ENCODE results near the gene SLC35E4.
A peak's percentile ranks its signal among the peaks of the same experiment; 100 is the strongest.
"Not testable (repeated sequence)": the region's sequence is repeated elsewhere in the genome, so short reads cannot be mapped to it uniquely, and the experiment has no call there.

SLC35E4 gene

DNA sequence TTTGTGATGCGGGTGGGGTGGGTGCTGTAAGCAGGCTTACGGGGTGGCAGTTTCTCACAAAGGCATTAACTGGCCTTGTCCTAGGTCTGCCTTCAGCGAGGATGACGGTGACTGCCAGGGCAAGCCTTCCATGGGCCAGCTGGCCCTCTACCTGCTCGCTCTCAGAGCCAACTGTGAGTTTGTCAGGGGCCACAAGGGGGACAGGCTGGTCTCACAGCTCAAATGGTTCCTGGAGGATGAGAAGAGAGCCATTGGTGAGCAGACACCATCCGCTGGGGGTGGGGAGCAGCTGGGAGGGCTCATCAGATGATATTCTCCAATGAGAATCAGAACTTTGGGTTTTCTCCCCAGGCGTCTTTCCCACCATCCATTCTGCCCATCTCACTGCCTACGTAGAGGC is 22.8 kb upstream of the SLC35E4 start:
- no peak for DNase-seq (ENCODE audit: low read depth)

GRCh38 chr22:30614268-30614667 is 21.3 kb upstream of the SLC35E4 start:
- DNase-seq (ENCODE audit: low read depth): no peak

- no peak for DNase-seq (ENCODE audit: low read depth)
These were observed 20.7 kb upstream of the SLC35E4 start for GRCh38 chr22:30614879-30615278.

DNA sequence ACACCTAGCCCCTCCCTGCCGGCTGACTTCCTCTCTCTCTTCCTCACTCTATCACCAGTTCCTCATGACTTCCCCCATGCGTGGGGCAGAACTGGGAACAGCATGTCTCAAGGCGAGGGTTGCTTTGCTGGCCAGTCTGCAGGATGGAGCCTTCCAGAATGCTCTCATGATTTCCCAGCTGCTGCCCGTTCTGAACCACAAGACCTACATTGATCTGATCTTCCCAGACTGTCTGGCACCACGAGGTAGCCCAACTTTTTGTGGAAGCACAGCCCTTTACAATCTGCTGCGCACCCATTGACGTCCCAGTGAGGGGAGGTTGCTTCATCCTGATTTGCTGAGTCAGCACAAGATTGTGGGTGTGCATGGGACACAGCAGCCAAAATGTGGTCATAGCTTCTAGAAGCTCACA is 20.0 kb upstream of the SLC35E4 start:
- no peak for DNase-seq (ENCODE audit: low read depth)

- DNase-seq (ENCODE audit: low read depth): no peak
These were observed 17.8 kb upstream of the SLC35E4 start for GRCh38 chr22:30617819-30618218.

DNA sequence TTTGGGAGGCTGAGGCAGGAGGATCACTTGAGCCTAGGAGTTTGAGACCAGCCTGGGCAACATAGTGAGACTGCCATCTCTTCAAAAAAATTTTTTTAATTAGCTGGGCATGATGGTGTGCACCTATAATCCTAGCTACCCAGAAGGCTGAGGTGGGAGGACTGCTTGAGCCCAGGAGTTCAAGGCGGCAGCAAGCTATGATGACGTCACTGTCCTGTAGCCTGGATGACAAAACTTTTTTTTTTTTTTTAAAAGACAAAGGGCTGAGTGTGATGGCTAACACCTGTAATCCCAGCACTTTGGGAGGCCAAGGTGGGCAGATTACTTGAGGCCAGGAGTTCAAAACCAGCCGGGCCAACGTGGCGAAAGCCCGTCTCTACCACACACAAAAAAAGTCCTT is 15.7 kb upstream of the SLC35E4 start:
- DNase-seq (ENCODE audit: low read depth): not testable (repeated sequence)

DNA sequence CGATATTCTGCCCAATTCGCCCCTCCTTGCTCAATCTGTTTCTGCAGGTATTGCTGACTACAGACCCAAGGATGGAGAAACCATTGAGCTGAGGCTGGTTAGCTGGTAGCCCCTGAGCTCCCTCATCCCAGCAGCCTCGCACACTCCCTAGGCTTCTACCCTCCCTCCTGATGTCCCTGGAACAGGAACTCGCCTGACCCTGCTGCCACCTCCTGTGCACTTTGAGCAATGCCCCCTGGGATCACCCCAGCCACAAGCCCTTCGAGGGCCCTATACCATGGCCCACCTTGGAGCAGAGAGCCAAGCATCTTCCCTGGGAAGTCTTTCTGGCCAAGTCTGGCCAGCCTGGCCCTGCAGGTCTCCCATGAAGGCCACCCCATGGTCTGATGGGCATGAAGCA is 9.2 kb upstream of the SLC35E4 start:
- no peak for DNase-seq (ENCODE audit: low read depth)

- DNase-seq (ENCODE audit: low read depth): no peak
These were observed 8.1 kb upstream of the SLC35E4 start for GRCh38 chr22:30627471-30627870.

DNA sequence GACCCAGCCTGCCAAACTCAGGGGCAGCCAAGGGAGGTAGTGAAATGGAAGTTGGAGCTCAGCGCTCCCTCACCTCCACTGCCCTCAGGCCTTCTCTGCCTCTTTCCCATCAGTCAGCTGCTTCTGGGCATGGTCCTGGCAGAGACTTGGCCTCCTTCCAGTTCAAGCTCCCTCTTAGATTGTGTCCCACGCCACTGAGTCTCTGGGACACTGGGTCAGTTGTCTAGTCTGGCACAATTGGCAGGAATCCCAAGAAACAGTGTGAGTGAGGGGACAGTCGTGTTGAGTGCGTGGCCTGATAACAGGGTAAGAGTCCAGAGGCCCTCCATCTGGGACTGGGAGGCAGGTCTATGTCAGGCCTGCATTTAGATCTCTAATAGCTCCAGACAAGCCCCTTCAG is 7.1 kb upstream of the SLC35E4 start:
- DNase-seq (ENCODE audit: low read depth): no peak

DNA sequence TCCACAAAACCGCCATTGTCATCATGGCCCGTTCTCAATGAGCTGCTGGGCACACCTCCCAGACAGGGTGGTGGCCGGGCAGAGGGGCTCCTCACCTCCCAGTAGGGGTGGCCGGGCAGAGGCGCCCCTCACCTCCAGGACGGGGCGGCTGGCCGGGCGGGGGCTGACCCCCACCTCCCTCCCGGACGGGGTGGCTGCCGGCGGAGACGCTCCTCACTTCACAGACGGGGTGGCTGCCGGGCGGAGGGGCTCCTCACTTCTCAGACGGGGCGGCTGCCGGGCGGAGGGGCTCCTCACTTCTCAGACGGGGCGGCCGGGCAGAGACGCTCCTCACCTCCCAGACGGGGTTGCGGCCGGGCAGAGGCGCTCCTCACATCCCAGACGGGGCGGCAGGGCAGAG is 4.1 kb upstream of the SLC35E4 start:
- not testable (repeated sequence) for DNase-seq (ENCODE audit: low read depth)

GRCh38 chr22:30634471-30635233 is 929 bp upstream of the SLC35E4 start:
- DNase-seq (ENCODE audit: low read depth): peak; percentile 57

DNA sequence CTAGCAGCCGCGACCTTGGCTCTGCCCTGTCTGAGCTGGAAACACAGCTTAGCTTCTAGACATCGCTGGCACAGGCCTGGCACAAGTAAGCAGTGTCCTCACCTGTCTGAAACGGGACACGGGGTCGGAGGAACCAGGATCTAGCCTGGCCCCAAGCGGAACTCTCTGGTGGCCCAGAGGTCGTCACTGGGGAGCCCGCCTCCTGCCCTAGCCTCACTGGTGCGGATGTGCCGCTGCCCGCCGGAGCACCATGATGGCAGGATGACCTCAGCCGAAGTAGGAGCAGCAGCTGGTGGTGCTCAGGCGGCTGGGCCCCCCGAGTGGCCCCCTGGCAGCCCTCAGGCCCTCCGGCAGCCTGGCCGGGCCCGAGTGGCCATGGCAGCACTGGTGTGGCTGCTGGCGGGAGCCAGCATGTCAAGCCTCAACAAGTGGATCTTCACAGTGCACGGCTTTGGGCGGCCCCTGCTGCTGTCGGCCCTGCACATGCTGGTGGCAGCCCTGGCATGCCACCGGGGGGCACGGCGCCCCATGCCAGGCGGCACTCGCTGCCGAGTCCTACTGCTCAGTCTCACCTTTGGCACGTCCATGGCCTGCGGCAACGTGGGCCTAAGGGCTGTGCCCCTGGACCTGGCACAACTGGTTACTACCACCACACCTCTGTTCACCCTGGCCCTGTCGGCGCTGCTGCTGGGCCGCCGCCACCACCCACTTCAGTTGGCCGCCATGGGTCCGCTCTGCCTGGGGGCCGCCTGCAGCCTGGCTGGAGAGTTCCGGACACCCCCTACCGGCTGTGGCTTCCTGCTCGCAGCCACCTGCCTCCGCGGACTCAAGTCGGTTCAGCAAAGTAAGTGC is 871 bp downstream of the SLC35E4 start:
- DNase-seq (ENCODE audit: low read depth): no peak

- DNase-seq (ENCODE audit: low read depth): no peak
These were observed 2.1 kb downstream of the SLC35E4 start for GRCh38 chr22:30637701-30638114.

DNA sequence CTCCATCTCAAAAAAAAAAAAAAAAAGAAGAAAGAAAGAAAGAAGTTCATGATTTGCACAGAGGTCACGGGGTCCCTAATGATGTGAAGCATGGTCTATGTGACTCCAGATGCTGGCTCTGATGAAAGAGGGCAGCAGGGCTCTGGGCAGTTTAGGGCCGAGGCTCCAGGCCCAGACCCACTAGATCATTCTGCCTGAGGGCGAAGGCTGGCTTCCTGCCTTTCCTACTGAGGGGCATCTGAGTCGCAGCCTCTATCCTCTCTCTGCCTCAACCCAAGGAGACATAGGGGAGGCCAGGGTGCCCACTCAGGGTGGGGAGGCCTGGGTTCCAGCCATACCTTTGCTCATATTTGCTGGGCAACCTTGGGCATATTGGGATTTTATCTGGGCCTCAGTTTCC is 4.8 kb downstream of the SLC35E4 start:
- no peak for DNase-seq (ENCODE audit: low read depth)

GRCh38 chr22:30640839-30641430 is 5.4 kb downstream of the SLC35E4 start:
- DNase-seq (ENCODE audit: low read depth): no peak

DNA sequence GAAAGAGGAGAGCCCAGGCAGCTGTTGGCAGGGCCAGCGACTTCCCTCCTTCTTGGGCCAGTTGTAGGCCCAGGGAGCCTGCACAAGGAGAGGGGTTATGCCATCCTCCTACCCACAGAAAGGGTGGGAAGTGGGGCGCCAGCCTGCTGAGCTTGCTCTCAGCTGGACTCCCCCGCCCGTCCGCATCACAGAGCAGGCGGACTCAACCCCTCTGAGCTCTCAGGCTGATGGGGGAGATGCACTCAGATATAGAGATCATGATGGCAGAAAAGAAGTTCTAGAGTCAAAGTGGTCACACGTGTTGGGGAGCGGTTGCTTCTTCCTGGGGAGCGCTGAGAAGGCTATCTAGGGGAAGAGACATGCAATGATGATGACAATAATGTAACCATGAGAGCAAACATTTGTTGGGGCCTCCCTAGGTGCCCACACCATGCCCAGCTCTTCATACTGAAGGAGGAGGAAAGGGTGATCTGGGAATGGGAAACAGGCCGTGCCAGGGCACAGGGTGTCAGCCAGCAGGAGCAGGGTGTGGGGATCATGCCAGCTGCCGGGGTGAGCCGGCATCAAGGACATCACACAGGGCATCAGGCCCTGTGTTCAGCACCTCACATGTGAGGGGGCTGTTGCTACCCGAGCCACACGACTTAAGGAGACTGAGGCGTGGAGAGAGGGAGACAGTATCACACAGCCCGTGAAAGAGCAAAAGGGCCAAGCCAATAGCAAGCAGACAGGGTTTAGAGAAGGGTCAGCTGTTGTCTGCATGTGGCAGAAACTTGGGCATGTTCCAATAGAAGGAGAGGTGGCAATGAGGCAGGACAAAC is 7.7 kb downstream of the SLC35E4 start:
- DNase-seq (ENCODE audit: low read depth): no peak

GRCh38 chr22:30646518-30647160 is 11.1 kb downstream of the SLC35E4 start:
- no peak for DNase-seq (ENCODE audit: low read depth)

GRCh38 chr22:30647536-30647935 is 12.0 kb downstream of the SLC35E4 start:
- no peak for DNase-seq (ENCODE audit: low read depth)

DNA sequence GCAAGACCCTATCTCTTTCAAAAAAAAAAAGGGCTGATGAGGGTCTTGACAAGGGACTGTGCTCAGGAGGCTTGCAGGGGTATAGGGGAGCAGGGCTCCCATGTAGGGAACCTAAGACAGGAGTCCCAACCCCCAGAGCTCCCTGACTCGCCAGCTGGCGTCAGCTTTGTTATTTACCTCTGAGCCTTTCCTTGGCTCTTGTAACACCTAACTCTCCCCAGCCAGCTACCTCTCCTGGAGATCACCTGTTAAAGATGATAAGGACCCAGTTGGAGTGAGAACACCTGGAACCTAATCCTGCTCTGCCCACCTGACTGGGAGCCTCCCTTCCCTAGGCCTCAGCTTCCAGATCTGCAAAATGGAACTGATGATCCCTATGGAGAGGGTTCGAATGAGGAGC is 13.2 kb downstream of the SLC35E4 start:
- DNase-seq (ENCODE audit: low read depth): no peak

GRCh38 chr22:30649430-30650007 is 13.9 kb downstream of the SLC35E4 start:
- DNase-seq (ENCODE audit: low read depth): no peak

GRCh38 chr22:30650508-30651116 is 15.0 kb downstream of the SLC35E4 start:
- no peak for DNase-seq (ENCODE audit: low read depth)
